Endothelial cell of umbilical vein (primary cell): ENCODE data around the gene BUD13. TPM values are rescaled to one million over a fixed set of nuclear protein-coding genes. Genes with fewer than 3 reads are reported as not detected.

Experiments
- BruUV-seq: library from RNA; stranded (reverse); fragments of 400-500 nt; replicated peaks from 2 replicates; lab custom pipeline; 2021; lab: Mats Ljungman, UMichigan
- CTCF ChIA-PET: fragments of 300-600, 350-600 bp; sonication (Branson Sonifier 250); formaldehyde crosslinking; loops from one replicate; lab custom pipeline; 2021; ENCODE audit warnings: antibody characterized with exemption, inconsistent platforms; lab: Charles Lee
- POLR2A ChIA-PET: fragments of 300-600, 350-600 bp; sonication (Branson Sonifier 250); formaldehyde crosslinking; loops from one replicate; lab custom pipeline; 2021; ENCODE audit warnings: antibody characterized with exemption, inconsistent platforms; lab: Charles Lee
- DNase-seq: peaks from one replicate; pipeline ENCODE4 v3.0.0-alpha.2; 2011; ENCODE audit warnings: low read depth, low spot score
- FAIRE-seq: peaks from 2 replicates; lab custom pipeline; 2011; peaks lifted over from hg19 to GRCh38; lab: Jason Lieb, UNC
- H2AFZ ChIP-seq: 2 replicates; pipeline ENCODE4 v1.6.0; 2012; ENCODE audit warnings: low read depth, low read length, control low read depth, inconsistent platforms
- H3K27ac ChIP-seq: 2 replicates; pipeline ENCODE4 v1.5.1; 2011; ENCODE audit warnings: low read depth, mild to moderate bottlenecking, control low read depth, low read length, moderate library complexity; ENCODE audit not compliant: insufficient read depth
- H3K27me3 ChIP-seq, 2 experiments: 2 replicates each; pipeline versions ENCODE4 v1.6.0 to v1.6.1; 2011; ENCODE audit warnings: low read length in 2 of 2, mixed read lengths in 1 of 2; ENCODE audit not compliant: control insufficient read depth in 2 of 2, insufficient read depth in 2 of 2
- H3K36me3 ChIP-seq, 2 experiments: 2 replicates in 1 of 2; 3 replicates in 1 of 2; pipeline ENCODE4 v1.5.1; 2011; ENCODE audit warnings: low read length in 2 of 2, mild to moderate bottlenecking in 1 of 2, moderate library complexity in 1 of 2; ENCODE audit not compliant: control insufficient read depth in 2 of 2, insufficient read depth in 2 of 2; ENCODE audit errors: extremely low read depth in 1 of 2
- H3K4me1 ChIP-seq: 3 replicates; pipeline ENCODE4 v1.5.1; 2011; ENCODE audit warnings: mild to moderate bottlenecking, low read length; ENCODE audit not compliant: control insufficient read depth, insufficient read depth; ENCODE audit errors: extremely low read depth
- H3K4me2 ChIP-seq: 2 replicates; pipeline ENCODE4 v1.6.1; 2011; ENCODE audit warnings: low read length, control low read depth, mixed read lengths; ENCODE audit not compliant: insufficient read depth
- H3K4me3 ChIP-seq, 3 experiments: fragments of 200-600 bp in 1 of 3; sonication (generic), shearing (Covaris generic) in 1 of 3; replicated peaks in 1 of 3; 2 replicates each; pipeline ENCODE4 v1.5.1; 2011 to 2016; ENCODE audit warnings: control low read depth in 3 of 3, low read length in 3 of 3, mild to moderate bottlenecking in 2 of 3, inconsistent platforms in 1 of 3, low read depth in 1 of 3, moderate library complexity in 1 of 3; ENCODE audit not compliant: insufficient read depth in 1 of 3
- H3K79me2 ChIP-seq: 2 replicates; pipeline ENCODE4 v1.6.0; 2012; ENCODE audit warnings: low read length, inconsistent platforms; ENCODE audit not compliant: control insufficient read depth, insufficient read depth
- H3K9ac ChIP-seq: replicated peaks from 2 replicates; pipeline ENCODE3; 2011; ENCODE audit warnings: low read length, control low read depth; ENCODE audit not compliant: insufficient read depth; ENCODE audit errors: extremely low read depth
- H3K9me1 ChIP-seq: replicated peaks from 3 replicates; pipeline ENCODE4 v1.6.0; 2011; ENCODE audit warnings: mild to moderate bottlenecking, low read length; ENCODE audit not compliant: control insufficient read depth, insufficient read depth; ENCODE audit errors: extremely low read depth
- H3K9me3 ChIP-seq: replicated peaks from 2 replicates; pipeline ENCODE4 v1.5.1; 2012; ENCODE audit warnings: low read length, inconsistent platforms; ENCODE audit not compliant: control insufficient read depth, insufficient read depth
- H4K20me1 ChIP-seq: replicated peaks from 2 replicates; pipeline ENCODE3; 2011; ENCODE audit warnings: mild to moderate bottlenecking, low read length; ENCODE audit not compliant: control insufficient read depth, insufficient read depth; ENCODE audit errors: extremely low read depth
- EZH2 ChIP-seq: IDR thresholded peaks from 2 replicates; pipeline ENCODE4 v1.6.1; 2012; ENCODE audit warnings: borderline replicate concordance, low read depth, mild to moderate bottlenecking, moderate library complexity, low read length, inconsistent platforms; ENCODE audit not compliant: severe bottlenecking
- GATA2 ChIP-seq: IDR thresholded peaks from 2 replicates; pipeline ENCODE4 v1.7.0; 2011; ENCODE audit warnings: low read depth, mild to moderate bottlenecking, moderate library complexity, mixed read lengths, low read length; ENCODE audit not compliant: insufficient read length, insufficient read depth
- JUN ChIP-seq: IDR thresholded peaks from 2 replicates; pipeline ENCODE4 v1.6.1; 2011; ENCODE audit warnings: borderline replicate concordance, low read depth; ENCODE audit not compliant: insufficient read length, insufficient read depth
- POLR2A ChIP-seq: IDR thresholded peaks from 2 replicates; pipeline ENCODE4 v1.6.1; 2012; ENCODE audit warnings: low read depth, mild to moderate bottlenecking, control low read depth, low read length
- POLR2AphosphoS5 ChIP-seq: IDR thresholded peaks from 2 replicates; pipeline ENCODE4 v1.6.1; 2012; ENCODE audit warnings: low read depth, mild to moderate bottlenecking, control low read depth, low read length, moderate library complexity; ENCODE audit not compliant: insufficient read depth
- dilution Hi-C: fragments of 300-500 bp; cut with MboI; formaldehyde crosslinking; loops from one replicate; pipeline ENCODE4 v1.15.0; 2019; ENCODE audit warnings: low sequenced_read_pairs; ENCODE audit not compliant: extremely low pct_ligation_motif_present
- intact Hi-C: fragments of 100-400 bp; cut with micrococcal nuclease; formaldehyde crosslinking; loops from one replicate; pipeline ENCODE4 v1.10.0; 2022
- polyA plus RNA-seq, 4 experiments: library from polyadenylated mRNA; depleted of rRNA in 3 of 4; stranded (reverse) in 3 of 4; unstranded in 1 of 4; fragments of >200 nt; gene quantifications; 2 replicates each; pipeline versions ENCODE4 v1.2.1 to v1.2.3, GENCODE V29; 2011 to 2012; ENCODE audit warnings: missing spikeins in 1 of 4
- total RNA-seq: library from RNA; stranded (reverse); gene quantifications from 2 replicates; pipeline ENCODE4 v1.2.3, GENCODE V29; 2021
- TF ChIP-seq, protein P1 (sequence below): IDR thresholded peaks from 2 replicates; pipeline ENCODE4 v1.6.1; 2011; ENCODE audit not compliant: insufficient read depth, insufficient read length

The BUD13 gene
- total and polyA plus RNA-seq, 2 donors (not counting 3 experiments of a cell fraction or from before 2014, with no cell fraction given) = 18.8 to 21.8 TPM

GRCh38 chr11:116796548-116796947 is 23.8 kb upstream of the BUD13 start:
- H3K36me3 ChIP-seq = no peaks in the 10 kb centered on the region
- dilution Hi-C loops = no loop called here
- ChIA-PET POLR2A (no interaction called here), CTCF (interaction anchor here (1.5 to 1.8 kb wide), 2 partner anchors 37 to 39 kb away, joined by 3 to 6 read pairs; no protein-coding TSS in a partner anchor)
- H3K4me3 ChIP-seq = no peak overlapping the region
- no peak overlapping the region for H3K4me2 ChIP-seq
- intact Hi-C loops = no loop called here
- DNase-seq = no peak
- no peak overlapping the region for H3K27ac ChIP-seq
- no peak overlapping the region for H2AFZ ChIP-seq
- H3K79me2 ChIP-seq = no peaks in the 10 kb centered on the region
- no peak for FAIRE-seq
- H3K4me1 ChIP-seq = no peaks in the 10 kb centered on the region
- H3K9me3 ChIP-seq = no peaks in the 10 kb centered on the region
- H3K9ac ChIP-seq = no peak overlapping the region
- no TSS peak for BruUV-seq
- no peaks in the 10 kb centered on the region for H4K20me1 ChIP-seq
- TF ChIP-seq POLR2A = no peak
- TF ChIP-seq EZH2 = no peak
- TF ChIP-seq, protein P1, sequence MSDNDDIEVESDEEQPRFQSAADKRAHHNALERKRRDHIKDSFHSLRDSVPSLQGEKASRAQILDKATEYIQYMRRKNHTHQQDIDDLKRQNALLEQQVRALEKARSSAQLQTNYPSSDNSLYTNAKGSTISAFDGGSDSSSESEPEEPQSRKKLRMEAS = no peak
- TF ChIP-seq JUN = no peak
- H3K9me1 ChIP-seq = no peaks in the 10 kb centered on the region
- peaks cover 4 to 8% of the 10 kb centered on the region in 2 experiments for H3K27me3 ChIP-seq

GRCh38 chr11:116794851-116795250 is 22.1 kb upstream of the BUD13 start:
- no peak for DNase-seq
- Histone ChIP-seq H3K9me3 (no peaks in the 10 kb centered on the region), H3K9ac (no peak overlapping the region), H3K79me2 (no peaks in the 10 kb centered on the region), H3K4me1 (no peaks in the 10 kb centered on the region), H2AFZ (no peak overlapping the region), H3K36me3 (no peaks in the 10 kb centered on the region), H3K9me1 (no peaks in the 10 kb centered on the region), H3K27me3 (peaks cover 4 to 5% of the 10 kb centered on the region in 2 experiments), H3K4me3 (no peak overlapping the region), H4K20me1 (no peaks in the 10 kb centered on the region), H3K27ac (no peak overlapping the region), H3K4me2 (no peak overlapping the region)
- dilution Hi-C loops (no loop called here), intact Hi-C loops (loop anchor here (5.0 kb wide), 1 partner anchor 72 kb away; no protein-coding TSS in a partner anchor)
- BruUV-seq = no TSS peak
- FAIRE-seq = no peak
- ChIA-PET POLR2A (no interaction called here), CTCF (interaction anchor here (1.1 kb wide), 1 partner anchor 15 kb away, joined by 3 read pairs; no protein-coding TSS in a partner anchor)
- TF ChIP-seq EZH2 (no peak), GATA2 (no peak), POLR2AphosphoS5 (no peak), POLR2A (no peak)
- TF ChIP-seq, protein P1 = no peak
